ENCODE results near the gene HEXB. TPM values are rescaled to one million over a fixed set of nuclear protein-coding genes. Genes with fewer than 3 reads are reported as not detected.
A peak's percentile ranks its signal among the peaks of the same experiment; 100 is the strongest.
"Not testable (repeated sequence)": the region's sequence is repeated elsewhere in the genome, so short reads cannot be mapped to it uniquely, and the experiment has no call there.

HEXB gene
- total and polyA plus RNA-seq, 12 donors, result 68.7 to 225 (median 111) TPM

GRCh38 chr5:74679300-74679699 is 5.7 kb upstream of the HEXB start:
- H3K4me3 ChIP-seq, H3K36me3 ChIP-seq, H3K27me3 ChIP-seq, DNase-seq, H3K27ac ChIP-seq, ATAC-seq, H3K4me1 ChIP-seq, H3K9me3 ChIP-seq: not testable (repeated sequence)
- WGBS, 2 donors, result 86 to 90% methylated on average over 3 of the region's 3 CpGs
- intact Hi-C loops (cut with DNase I), result loop anchor here in 3 of 10 donors (5.0 to 10.0 kb wide), 2 partner anchors 236 to 238 kb away; no protein-coding TSS in a partner anchor

GRCh38 chr5:74679966-74680365 is 5.1 kb upstream of the HEXB start:
- DNase-seq (no peak), ATAC-seq (no peak)
- H3K27ac ChIP-seq, result no peak overlapping the region
- no peak overlapping the region for H3K4me3 ChIP-seq
- no peaks in the 10 kb centered on the region for H3K9me3 ChIP-seq
- 67 to 72% methylated on average over 4 of the region's 4 CpGs for WGBS, 2 donors
- TF ChIP-seq CTCF (IDR thresholded peaks at IDR 0.05), result no peak
- no peaks in the 10 kb centered on the region for H3K36me3 ChIP-seq
- intact Hi-C loops (cut with DNase I), result loop anchor here in 4 of 10 donors (5.0 to 10.0 kb wide), 4 partner anchors 85 to 1035 kb away; partner anchors contain the start of genes GFM2 (in 1 of the 4), NSA2 (in 1 of the 4) and POC5 (in 1 of the 4)
- H3K27me3 ChIP-seq, result no peaks in the 10 kb centered on the region
- peaks cover 0 to 7% (median 0%) of the 10 kb centered on the region in 9 donors for H3K4me1 ChIP-seq

- no peak for TF ChIP-seq CTCF (IDR thresholded peaks at IDR 0.05)
- Histone ChIP-seq H3K4me3 (peak overlapping the region; percentile 77 to 97 (median 92)), H3K27me3 (no peaks in the 10 kb centered on the region), H3K4me1 (peaks cover 0 to 36% (median 23%) of the 10 kb centered on the region in 9 donors), H3K9me3 (no peaks in the 10 kb centered on the region), H3K27ac (peak overlapping the region; percentile 79 to 95 (median 88)), H3K36me3 (peaks cover 0 to 28% (median 10%) of the 10 kb centered on the region in 9 donors)
- 51 to 58% methylated on average over 10 of the region's 10 CpGs for WGBS, 2 donors
- intact Hi-C loops (cut with DNase I), result loop anchor here in 2 of 10 donors (5.0 to 10.0 kb wide), 3 partner anchors 79 to 1029 kb away; partner anchors contain the start of genes GFM2 (in 2 of the 2), NSA2 (in 2 of the 2) and POC5 (in 1 of the 2)
- ATAC-seq (peak in 7 of 8 donors; percentile 6 to 56 (median 35)), DNase-seq (peak in 1 of 2 donors; percentile 28)
Measured at GRCh38 chr5:74685979-74686631, 1.1 kb downstream of the HEXB start.

- intact Hi-C loops (cut with DNase I), result loop anchor here in 2 of 10 donors (5.0 to 10.0 kb wide), 3 partner anchors 78 to 1028 kb away; partner anchors contain the start of genes GFM2 (in 2 of the 2), NSA2 (in 2 of the 2) and POC5 (in 1 of the 2)
- DNase-seq (no peak), ATAC-seq (no peak)
- peaks cover 0 to 36% (median 23%) of the 10 kb centered on the region in 9 donors for H3K4me1 ChIP-seq
- no peaks in the 10 kb centered on the region for H3K9me3 ChIP-seq
- H3K36me3 ChIP-seq, result peaks cover 0 to 39% (median 11%) of the 10 kb centered on the region in 9 donors
- no peaks in the 10 kb centered on the region for H3K27me3 ChIP-seq
- H3K27ac ChIP-seq, result peak overlapping the region in 4 of 10 donors; percentile 86 to 94 (median 92)
- no peak for TF ChIP-seq CTCF (IDR thresholded peaks at IDR 0.05)
- 83 to 86% methylated on average over 5 of the region's 5 CpGs for WGBS, 2 donors
- peak overlapping the region in 5 of 10 donors; percentile 3 to 97 (median 85) for H3K4me3 ChIP-seq
Measured at GRCh38 chr5:74686962-74687751, 2.1 kb downstream of the HEXB start.

Data from heart right ventricle (tissue), 16 donors.